HTR-8/SVneo (cell line): ENCODE measurements around the gene CLDN14.
A peak's percentile ranks its signal among the peaks of the same experiment; 100 is the strongest.

Experiments
- DNase-seq: peaks from one replicate; pipeline ENCODE4 v3.0.0; 2011; ENCODE audit warnings: low spot score, mixed read lengths; ENCODE audit not compliant: insufficient read length
- FAIRE-seq: peaks from 2 replicates; lab custom pipeline; 2011; peaks lifted over from hg19 to GRCh38; lab: Jason Lieb, UNC

CLDN14 gene

DNA sequence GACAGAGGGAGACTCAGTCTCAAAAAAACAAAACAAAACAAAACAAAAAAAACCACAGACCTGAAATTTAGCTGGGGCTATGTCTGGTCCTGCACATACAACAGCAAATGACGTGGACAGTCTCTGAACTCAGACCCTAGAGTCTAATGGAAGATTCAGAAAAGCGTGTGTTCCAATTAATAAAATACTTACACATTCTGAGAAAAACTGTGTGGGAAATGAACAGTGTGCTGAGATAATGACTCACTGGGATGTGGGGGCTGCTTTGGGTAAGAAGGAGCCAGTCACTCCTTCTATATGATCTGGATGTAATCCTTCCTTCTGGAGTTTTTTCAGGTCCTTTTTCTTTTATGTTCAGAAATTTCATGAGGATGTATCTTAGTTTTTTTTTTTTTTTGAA, 29.4 kb downstream of the CLDN14 start:
- DNase-seq (peak; percentile 27), FAIRE-seq (no peak)

DNA sequence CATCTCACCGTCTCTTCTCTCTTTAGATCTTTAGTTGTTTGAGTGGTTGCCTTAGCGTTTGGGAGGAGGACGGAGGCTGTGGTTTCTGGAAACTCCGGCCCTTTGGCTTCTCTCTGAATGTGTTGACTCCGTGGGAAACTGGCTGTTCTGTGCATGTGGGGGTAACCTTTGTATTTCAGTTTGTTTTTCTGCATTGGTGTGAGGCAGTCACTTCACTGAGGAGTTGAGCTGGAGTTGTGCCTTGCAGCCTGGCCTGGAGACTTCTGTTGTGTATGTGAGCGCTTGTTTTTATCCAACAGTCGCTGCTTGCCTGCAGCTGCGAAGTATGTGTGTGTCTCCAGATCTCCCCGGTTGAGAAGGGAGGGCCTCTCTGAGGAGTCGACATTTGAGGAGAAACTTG, 33.6 kb downstream of the CLDN14 start:
- FAIRE-seq: no peak
- DNase-seq: no peak

DNA sequence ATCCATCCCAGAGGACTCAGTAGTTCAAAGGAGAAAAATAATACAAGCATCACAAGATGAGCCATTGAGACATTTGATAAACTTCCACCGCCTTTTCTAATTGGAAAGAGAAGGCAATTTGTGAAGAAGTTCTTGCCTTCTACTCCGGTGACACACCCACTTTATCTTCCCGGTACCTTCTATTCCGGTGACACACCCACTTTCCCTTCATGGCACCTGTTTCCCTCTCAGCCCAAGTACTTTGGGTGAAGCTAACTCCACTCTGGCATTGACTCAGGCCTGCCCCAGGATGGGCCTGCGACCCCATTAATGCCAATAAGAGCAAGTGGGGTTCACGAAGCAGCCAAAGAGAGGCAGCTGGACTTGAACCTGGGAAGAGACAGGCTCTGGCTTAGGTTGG, 38.2 kb downstream of the CLDN14 start:
- FAIRE-seq: no peak
- no peak for DNase-seq

DNA sequence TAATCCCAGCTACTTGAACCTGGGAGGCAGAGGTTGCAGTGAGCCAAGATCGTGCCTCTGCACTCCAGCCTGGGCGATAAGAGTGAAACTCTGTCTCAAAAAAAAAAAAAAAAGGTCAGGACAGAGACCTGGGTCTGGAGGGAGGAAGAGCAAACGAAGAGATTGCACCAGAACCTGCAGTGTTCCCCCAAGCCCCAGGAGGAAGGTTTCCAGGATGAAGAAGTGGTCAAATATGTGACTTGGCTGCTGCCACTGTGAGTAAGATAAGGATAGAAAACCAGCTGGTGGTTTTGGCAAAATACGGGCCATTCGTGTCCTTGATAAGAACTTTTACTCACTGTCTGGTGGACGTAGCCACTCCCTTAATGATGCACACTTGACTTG, 42.2 kb downstream of the CLDN14 start:
- FAIRE-seq: no peak
- DNase-seq: no peak

- FAIRE-seq (no peak), DNase-seq (no peak)
These were observed 42.8 kb downstream of the CLDN14 start for GRCh38 chr21:36436829-36437744.

DNA sequence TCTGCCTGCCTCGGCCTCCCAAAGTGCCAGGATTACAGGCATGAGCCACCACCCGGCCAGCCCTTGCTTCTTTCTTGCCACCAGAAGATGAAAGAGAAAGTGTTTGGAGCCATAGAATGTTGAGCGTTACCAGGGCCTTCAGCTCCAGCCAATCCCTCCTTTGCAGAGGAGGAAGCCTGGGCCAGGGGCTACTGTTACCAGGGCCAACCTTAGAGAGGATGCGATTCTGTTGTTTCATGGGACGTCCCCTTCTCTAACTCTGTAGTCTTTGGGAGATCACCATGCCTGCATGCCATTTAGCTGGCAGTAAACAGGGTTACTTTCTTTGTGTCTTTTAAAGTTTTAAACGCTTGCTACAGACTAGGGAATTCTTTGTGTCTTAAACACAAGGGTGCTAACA, 45.8 kb downstream of the CLDN14 start:
- FAIRE-seq (no peak), DNase-seq (no peak)

- FAIRE-seq: no peak
- no peak for DNase-seq
These were observed 46.7 kb downstream of the CLDN14 start for GRCh38 chr21:36433059-36433709.

- FAIRE-seq: no peak
- DNase-seq: no peak
These were observed 48.7 kb downstream of the CLDN14 start for GRCh38 chr21:36431252-36431651.

- DNase-seq: no peak
- no peak for FAIRE-seq
These were observed 49.1 kb downstream of the CLDN14 start for GRCh38 chr21:36430841-36431240.

DNA sequence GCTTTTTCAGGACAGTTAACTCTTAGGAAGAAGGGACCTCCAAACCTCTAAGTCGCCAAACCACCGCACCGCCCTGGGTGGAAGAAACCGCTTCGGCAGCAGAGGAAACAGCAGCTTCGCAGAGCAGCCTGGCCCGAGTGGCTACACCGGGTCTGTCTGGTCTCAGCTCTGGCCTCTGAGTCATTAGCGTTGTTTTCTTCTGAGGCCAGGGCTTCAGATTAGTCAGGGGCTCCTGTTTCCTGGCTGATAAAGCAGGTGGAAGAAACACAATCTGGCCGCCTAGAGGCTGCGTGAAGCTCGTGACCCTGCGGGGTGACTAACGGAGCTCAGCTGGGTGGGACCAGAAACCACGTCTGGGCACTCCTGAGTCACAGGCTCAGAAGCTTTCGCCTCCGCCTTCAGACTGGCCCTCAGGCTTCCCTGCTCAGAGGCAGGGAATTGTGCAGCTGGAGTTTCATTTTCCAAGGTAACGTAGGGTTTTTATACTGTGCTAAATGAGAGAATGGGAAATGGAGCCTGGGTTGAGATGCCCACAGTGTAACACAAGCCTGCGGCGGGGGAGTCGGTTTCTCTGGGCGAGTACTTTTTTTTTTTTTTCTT, 49.9 kb downstream of the CLDN14 start:
- FAIRE-seq (peak; percentile 82), DNase-seq (peak; percentile 95)

DNA sequence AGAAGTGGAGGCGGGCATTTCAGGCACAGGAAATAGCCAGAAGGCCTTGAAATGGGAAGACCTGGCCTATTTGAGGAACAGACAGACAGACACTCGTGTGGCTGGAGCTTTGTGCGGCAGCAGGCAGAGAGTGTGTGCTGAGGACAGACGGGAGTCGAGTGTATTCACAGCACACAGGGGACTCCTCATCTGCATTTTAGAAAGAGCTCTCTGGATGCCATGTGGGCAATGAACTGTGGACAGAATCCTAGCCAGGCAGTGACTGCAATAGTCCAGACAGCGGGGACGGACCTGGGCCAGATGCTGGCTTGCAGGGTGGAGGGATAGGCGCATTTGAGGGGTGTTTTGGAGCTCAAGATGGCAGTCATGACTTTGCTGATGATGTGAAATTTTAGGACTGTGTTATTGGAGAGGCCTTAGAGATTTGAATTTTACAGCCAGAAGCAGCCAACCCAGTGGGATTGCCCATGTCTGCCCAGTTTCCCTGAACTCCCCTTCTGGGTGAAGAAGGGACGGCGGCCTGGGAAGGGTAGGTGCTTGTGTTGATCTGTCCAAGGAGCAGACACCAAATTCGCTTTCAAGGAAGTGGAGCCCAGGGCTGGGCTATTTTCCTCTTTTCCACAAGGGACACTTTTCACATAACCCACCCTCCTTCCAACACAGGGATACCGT, 51.0 kb downstream of the CLDN14 start:
- no peak for FAIRE-seq

GRCh38 chr21:36427502-36427901, 52.4 kb downstream of the CLDN14 start:
- FAIRE-seq: no peak
- no peak for DNase-seq

More for the DNA sequence above, 51.0 kb downstream of the CLDN14 start:
- no peak for DNase-seq

- DNase-seq (no peak), FAIRE-seq (no peak)
These were observed 54.6 kb downstream of the CLDN14 start for GRCh38 chr21:36425286-36425685.

DNA sequence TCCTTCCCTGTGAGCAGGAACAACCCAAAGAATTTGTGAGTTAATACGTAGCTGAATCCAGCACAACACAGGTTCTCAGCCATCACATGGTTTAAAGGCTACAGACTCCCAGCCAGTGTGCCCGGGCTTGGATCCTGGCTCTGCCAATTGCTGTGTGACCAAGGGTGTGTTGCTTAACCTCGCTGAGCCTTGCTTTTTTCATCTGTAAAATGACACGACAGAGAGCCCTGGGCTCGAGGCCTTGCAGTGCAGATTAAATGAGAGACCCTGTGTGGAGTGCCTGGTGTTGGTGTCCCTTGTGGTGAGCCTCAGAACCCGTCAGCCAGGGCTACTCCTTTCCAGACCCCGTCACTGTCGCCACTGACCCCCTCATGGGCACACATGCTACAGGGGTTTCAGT, 55.3 kb downstream of the CLDN14 start:
- FAIRE-seq (no peak), DNase-seq (no peak)

- DNase-seq (no peak), FAIRE-seq (no peak)
These were observed 56.0 kb downstream of the CLDN14 start for GRCh38 chr21:36423771-36424433.

DNA sequence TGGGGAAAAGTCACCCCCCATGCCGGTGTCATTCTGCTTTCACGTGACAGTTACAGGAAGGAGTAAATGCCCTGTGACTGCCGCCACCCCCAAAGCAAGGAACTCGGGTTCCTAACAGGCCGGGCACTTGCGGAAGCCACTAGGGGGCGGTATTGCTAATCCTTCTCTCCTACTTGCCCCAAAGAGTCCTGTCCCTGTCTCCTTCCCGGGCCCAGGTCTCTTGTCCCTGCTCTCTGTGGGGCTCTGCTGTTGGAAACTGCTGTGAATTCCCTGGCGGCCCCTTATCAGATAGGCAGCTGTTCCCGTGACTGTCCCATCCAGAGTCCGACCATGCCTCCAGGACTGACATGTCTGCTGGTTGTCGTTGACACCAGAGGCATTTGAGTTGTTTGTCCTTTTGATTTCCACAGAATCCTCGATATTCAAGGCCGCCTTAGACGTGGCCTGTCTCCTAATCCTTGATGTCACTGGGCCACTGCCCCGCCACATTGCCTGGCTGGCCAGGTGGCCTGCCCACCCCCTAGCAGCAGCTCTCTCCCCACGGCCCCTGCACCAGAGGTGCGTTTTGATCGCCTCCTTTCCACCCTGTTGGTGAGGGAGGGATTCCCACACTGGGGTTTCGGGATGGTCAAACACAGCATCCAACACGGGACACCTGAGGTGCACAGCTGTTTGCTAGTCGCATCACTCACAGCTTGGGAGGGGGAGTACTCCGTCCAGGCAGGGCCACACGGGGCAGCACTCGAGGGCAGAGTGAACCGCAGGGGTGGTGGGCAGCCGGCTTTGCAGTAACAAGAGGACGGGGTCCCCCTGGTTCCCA, 57.4 kb downstream of the CLDN14 start:
- FAIRE-seq (no peak), DNase-seq (peak; percentile 69)

GRCh38 chr21:36420571-36421339, 59.2 kb downstream of the CLDN14 start:
- no peak for FAIRE-seq
- no peak for DNase-seq

GRCh38 chr21:36419996-36420395, 59.9 kb downstream of the CLDN14 start:
- peak; percentile 84 for DNase-seq
- peak; percentile 54 for FAIRE-seq

- FAIRE-seq (no peak), DNase-seq (no peak)
These were observed 60.7 kb downstream of the CLDN14 start for GRCh38 chr21:36419241-36419640.
